Measurements from ENCODE around the gene SPAG4. TPM values are rescaled to one million over a fixed set of nuclear protein-coding genes. Genes with fewer than 3 reads are reported as not detected.

The SPAG4 gene
- total and polyA plus RNA-seq, 8 donors = 2.9 to 39.7 (median 3.9) TPM; not detected in 3

DNA sequence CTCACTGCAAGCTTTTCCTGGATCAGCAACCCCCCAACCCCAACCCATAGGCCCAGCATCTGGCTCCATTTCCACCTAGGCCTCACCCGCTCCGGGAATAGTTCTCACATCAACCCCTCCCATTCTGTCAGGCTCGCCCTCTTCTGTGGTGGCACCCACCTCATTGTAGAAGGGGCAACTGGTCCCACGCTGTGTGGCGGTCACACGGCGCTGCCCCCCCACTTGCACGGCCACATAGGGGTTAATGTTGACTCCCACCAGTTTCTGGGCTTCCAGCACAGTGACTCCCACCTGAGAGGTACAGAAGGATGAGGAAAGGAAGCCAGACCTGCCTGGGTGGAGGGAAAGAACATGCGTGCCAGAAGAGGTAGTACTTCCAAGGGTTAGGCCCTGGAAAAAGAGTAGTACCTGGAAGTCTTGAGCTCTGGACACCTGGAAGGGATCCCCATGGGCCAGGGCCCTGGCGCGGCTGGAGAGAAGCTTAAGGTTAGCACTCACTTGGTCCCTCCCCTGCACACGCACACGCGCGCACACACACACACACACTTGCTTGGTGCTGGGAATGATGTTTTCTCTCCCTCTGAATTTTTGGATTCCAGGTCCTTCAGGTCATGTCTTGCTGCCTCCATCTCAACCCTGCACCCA is 12.7 kb upstream of the SPAG4 start:
- no peak for DNase-seq
- 91 to 95% (median 92%) methylated on average over 15 of the region's 15 CpGs for WGBS, 5 donors

DNA sequence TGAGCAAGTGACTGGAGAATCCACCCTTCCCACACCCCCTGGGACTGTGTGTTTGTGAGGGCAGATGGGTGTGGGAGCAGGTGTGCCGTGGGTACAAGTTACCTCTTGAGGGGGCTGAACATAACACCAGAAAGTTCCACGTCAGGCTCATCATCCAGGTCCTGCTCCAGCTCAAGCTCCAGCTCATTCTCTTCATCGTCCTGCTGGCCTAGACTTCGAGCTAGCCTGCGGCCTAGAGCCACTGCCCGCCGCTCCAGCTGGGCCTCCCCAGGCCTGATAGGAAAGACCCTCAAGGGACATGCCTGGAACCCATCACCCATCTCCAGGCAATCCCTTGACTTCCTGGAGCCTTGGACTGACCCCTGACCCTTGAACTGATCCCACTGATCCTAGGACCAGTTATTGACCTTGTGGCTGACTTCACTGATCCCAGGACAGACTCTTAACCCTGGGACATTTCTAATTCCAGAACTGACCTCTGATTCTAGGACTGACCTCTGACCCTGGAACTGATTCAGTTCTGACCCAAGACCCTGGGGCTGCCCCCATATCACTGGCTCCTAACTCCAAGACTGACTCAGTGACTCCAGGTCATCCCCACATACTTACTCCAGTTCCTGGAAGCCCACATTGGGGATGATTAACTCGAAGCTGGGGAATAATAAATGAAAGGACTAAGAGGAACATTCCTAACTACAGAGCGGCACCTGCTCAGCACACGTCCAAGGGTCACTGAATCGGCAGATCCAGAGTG is 11.8 kb upstream of the SPAG4 start:
- H3K9me3 ChIP-seq = no peaks in the 10 kb centered on the region
- H3K27me3 ChIP-seq = peaks cover 0 to 33% (median 12%) of the 10 kb centered on the region in 3 donors
- no peak overlapping the region for H3K27ac ChIP-seq
- intact Hi-C loops (cut with DNase I; ENCODE audit: low total_unique reads) = no loop called here
- WGBS, 5 donors = 88 to 91% (median 88%) methylated on average over 9 to 11 of the region's 11 CpGs
- TF ChIP-seq POLR2AphosphoS5 (IDR thresholded peaks at IDR 0.05) = no peak
- no peak for TF ChIP-seq EP300 (IDR thresholded peaks at IDR 0.05)
- TF ChIP-seq POLR2A (IDR thresholded peaks at IDR 0.05) = no peak
- no peak for TF ChIP-seq CTCF (IDR thresholded peaks at IDR 0.05)
- DNase-seq = no peak
- H3K36me3 ChIP-seq = peaks cover 0 to 10% (median 0%) of the 10 kb centered on the region in 4 donors
- H3K4me3 ChIP-seq = no peak overlapping the region
- peaks cover 17 to 28% (median 22%) of the 10 kb centered on the region in 4 donors for H3K4me1 ChIP-seq

More for the DNA sequence above, 12.7 kb upstream of the SPAG4 start:
- TF ChIP-seq POLR2AphosphoS5 (IDR thresholded peaks at IDR 0.05) (no peak), CTCF (IDR thresholded peaks at IDR 0.05) (no peak), EP300 (IDR thresholded peaks at IDR 0.05) (no peak), POLR2A (IDR thresholded peaks at IDR 0.05) (no peak)
- intact Hi-C loops (cut with DNase I; ENCODE audit: low total_unique reads) = no loop called here
- Histone ChIP-seq H3K4me1 (peaks cover 17 to 28% (median 23%) of the 10 kb centered on the region in 4 donors), H3K36me3 (peaks cover 0 to 10% (median 0%) of the 10 kb centered on the region in 4 donors), H3K27ac (no peak overlapping the region), H3K27me3 (peaks cover 0 to 37% (median 12%) of the 10 kb centered on the region in 3 donors), H3K4me3 (no peak overlapping the region), H3K9me3 (no peaks in the 10 kb centered on the region)

DNA sequence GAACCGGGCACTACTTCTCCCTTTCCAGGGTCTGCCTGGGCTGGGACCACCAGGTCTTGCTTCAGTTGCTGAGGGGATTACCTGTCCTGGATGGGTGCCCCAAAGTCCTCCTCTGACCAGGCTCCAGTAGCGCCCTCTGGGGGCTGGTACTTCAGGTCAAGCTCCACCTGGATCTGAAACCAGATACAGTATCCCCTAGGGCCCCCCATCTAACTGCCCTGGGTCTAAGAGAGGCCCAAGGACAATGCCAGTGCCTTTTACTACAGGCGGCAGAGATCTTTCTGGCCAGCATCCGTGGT is 11.2 kb upstream of the SPAG4 start:
- H3K36me3 ChIP-seq = peaks cover 0 to 10% (median 0%) of the 10 kb centered on the region in 4 donors
- H3K9me3 ChIP-seq = no peaks in the 10 kb centered on the region
- intact Hi-C loops (cut with DNase I; ENCODE audit: low total_unique reads) = no loop called here
- 53 to 62% (median 56%) methylated on average over 3 to 4 of the region's 4 CpGs for WGBS, 5 donors
- DNase-seq = peak; percentile 51 to 55
- TF ChIP-seq POLR2A (IDR thresholded peaks at IDR 0.05) (no peak), POLR2AphosphoS5 (IDR thresholded peaks at IDR 0.05) (no peak), CTCF (IDR thresholded peaks at IDR 0.05) (peak in 1 of 7 experiments; percentile 22), EP300 (IDR thresholded peaks at IDR 0.05) (no peak)
- H3K27ac ChIP-seq = no peak overlapping the region
- H3K4me1 ChIP-seq = peaks cover 17 to 29% (median 19%) of the 10 kb centered on the region in 4 donors
- no peak overlapping the region for H3K4me3 ChIP-seq
- peaks cover 0 to 29% (median 12%) of the 10 kb centered on the region in 3 donors for H3K27me3 ChIP-seq

GRCh38 chr20:35606127-35606526 is 9.5 kb upstream of the SPAG4 start:
- peaks cover 0 to 12% (median 2%) of the 10 kb centered on the region in 3 donors for H3K27me3 ChIP-seq
- TF ChIP-seq CTCF (IDR thresholded peaks at IDR 0.05) = no peak
- no peak for TF ChIP-seq POLR2A (IDR thresholded peaks at IDR 0.05)
- intact Hi-C loops (cut with DNase I; ENCODE audit: low total_unique reads) = no loop called here
- no peaks in the 10 kb centered on the region for H3K9me3 ChIP-seq
- peaks cover 10 to 35% (median 14%) of the 10 kb centered on the region in 4 donors for H3K4me1 ChIP-seq
- peak overlapping the region in 2 of 4 donors; percentile 3 to 25 for H3K4me3 ChIP-seq
- peak overlapping the region in 1 of 5 donors; percentile 66 for H3K27ac ChIP-seq
- 80 to 93% (median 91%) methylated on average over 4 of the region's 4 CpGs for WGBS, 5 donors
- no peak for DNase-seq
- H3K36me3 ChIP-seq = no peaks in the 10 kb centered on the region
